WERI-Rb-1 (cell line): Measurements from ENCODE around the gene OLIG2.

Experiments used
- DNase-seq: peaks from one replicate; pipeline ENCODE4 v3.0.0-alpha.2; 2020
- H3K27ac ChIP-seq: fragments of 250-450 bp; sonication (Bioruptor Pico); 2 replicates; pipeline ENCODE4 v1.5.1; 2020; ENCODE audit warnings: mild to moderate bottlenecking, moderate library complexity
- H3K27me3 ChIP-seq: fragments of 250-450 bp; sonication (Bioruptor Pico); 2 replicates; pipeline ENCODE4 v1.5.1; 2021; ENCODE audit warnings: mild to moderate bottlenecking, low read depth, moderate library complexity; ENCODE audit not compliant: insufficient read depth, severe bottlenecking
- H3K36me3 ChIP-seq: fragments of 250-450 bp; sonication (Bioruptor Pico); 2 replicates; pipeline ENCODE4 v1.5.1; 2020; ENCODE audit warnings: mild to moderate bottlenecking, moderate library complexity
- H3K4me3 ChIP-seq: 2 replicates; pipeline ENCODE4 v1.5.1; 2011; ENCODE audit warnings: low read depth, mild to moderate bottlenecking, control low read depth, low read length
- H3K9me3 ChIP-seq: fragments of 250-450 bp; sonication (Bioruptor Pico); 2 replicates; pipeline ENCODE4 v1.5.1; 2021; ENCODE audit warnings: mild to moderate bottlenecking, moderate library complexity; ENCODE audit not compliant: severe bottlenecking
- CTCF ChIP-seq: IDR thresholded peaks from 2 replicates; pipeline ENCODE4 v1.5.1; 2011; ENCODE audit warnings: low read depth, mild to moderate bottlenecking, control low read depth, inconsistent platforms, low read length

OLIG2 gene

DNA sequence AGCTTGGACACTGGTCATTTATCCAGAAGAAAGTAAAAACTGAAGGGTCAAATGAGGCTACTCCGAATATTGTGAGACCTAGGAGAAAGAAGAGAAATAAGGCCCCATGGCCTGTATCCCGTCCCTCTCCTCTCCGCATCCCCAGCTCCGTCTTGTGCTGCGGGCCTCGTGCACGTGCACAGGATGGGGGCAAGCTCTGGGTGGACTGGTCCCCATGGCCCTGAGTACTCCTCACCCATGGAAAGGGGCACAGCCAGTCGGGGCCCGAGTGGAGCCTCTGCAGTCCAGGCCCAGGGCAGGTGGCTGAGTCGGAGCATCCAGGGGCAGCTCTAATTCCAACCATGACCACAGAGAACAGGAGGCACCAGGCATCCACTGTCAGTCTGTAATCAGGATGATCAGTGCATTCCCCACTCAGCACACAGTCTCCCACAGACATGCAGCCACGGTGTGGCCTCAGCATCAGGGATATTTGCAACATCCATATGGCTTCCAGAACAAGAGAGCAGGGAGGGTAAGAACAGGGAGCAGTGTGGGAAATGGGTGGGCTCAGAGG, 31.7 kb downstream of the OLIG2 start:
- H3K4me3 ChIP-seq: no peak overlapping the region
- no peak overlapping the region for H3K27ac ChIP-seq
- no peaks in the 10 kb centered on the region for H3K27me3 ChIP-seq
- no peaks in the 10 kb centered on the region for H3K36me3 ChIP-seq
- H3K9me3 ChIP-seq: no peaks in the 10 kb centered on the region
- no peak for TF ChIP-seq CTCF
- DNase-seq: no peak

GRCh38 chr21:33058527-33058926, 32.8 kb downstream of the OLIG2 start:
- DNase-seq: no peak
- no peak for TF ChIP-seq CTCF
- Histone ChIP-seq H3K9me3 (no peaks in the 10 kb centered on the region), H3K4me3 (no peak overlapping the region), H3K27ac (no peak overlapping the region), H3K36me3 (no peaks in the 10 kb centered on the region), H3K27me3 (no peaks in the 10 kb centered on the region)

DNA sequence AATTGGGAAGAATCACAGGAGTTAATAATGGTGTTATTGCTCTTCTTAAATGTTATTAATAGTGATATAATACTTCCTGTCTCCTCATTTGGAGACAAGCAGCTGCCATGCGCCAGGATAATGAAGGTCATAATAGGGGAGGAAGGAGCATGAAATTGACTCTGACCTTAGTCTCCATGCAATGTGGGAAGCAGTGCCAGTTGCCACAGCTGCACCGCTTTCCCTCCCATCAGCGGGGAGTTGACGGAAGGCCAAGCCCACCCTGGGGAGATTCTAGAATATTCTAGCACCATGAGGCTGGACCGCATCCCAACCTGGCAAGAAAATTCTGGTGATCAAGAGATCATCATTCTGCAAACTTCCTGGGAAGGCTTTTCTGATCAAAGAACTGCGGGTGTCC, 33.2 kb downstream of the OLIG2 start:
- DNase-seq: no peak
- TF ChIP-seq CTCF: no peak
- Histone ChIP-seq H3K9me3 (no peaks in the 10 kb centered on the region), H3K27ac (no peak overlapping the region), H3K27me3 (no peaks in the 10 kb centered on the region), H3K36me3 (no peaks in the 10 kb centered on the region), H3K4me3 (no peak overlapping the region)

DNA sequence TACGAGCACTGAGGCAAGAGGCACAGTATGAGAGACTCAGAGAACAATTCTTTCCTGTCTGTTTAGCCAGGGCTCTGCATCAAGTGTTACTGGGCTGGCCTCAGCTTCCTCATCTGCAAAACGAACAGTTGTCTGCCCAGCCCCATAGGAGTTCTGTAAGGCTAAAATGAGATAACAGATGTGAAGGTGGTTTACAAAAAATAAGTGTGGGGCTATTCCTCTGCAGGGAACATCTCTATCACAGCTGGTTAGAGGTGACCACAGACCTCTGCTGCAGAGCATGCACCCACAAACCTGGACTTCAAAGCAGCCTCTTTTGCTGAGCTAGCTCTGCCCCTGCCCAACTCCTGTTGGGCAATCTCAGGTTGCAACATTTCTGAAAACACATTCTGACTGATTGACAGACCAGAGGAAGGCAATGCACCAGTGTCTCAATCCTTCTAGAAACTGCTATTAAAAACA, 33.7 kb downstream of the OLIG2 start:
- H3K9me3 ChIP-seq: no peaks in the 10 kb centered on the region
- H3K36me3 ChIP-seq: no peaks in the 10 kb centered on the region
- H3K27ac ChIP-seq: no peak overlapping the region
- TF ChIP-seq CTCF: no peak
- H3K4me3 ChIP-seq: no peak overlapping the region
- H3K27me3 ChIP-seq: no peaks in the 10 kb centered on the region
- DNase-seq: no peak

DNA sequence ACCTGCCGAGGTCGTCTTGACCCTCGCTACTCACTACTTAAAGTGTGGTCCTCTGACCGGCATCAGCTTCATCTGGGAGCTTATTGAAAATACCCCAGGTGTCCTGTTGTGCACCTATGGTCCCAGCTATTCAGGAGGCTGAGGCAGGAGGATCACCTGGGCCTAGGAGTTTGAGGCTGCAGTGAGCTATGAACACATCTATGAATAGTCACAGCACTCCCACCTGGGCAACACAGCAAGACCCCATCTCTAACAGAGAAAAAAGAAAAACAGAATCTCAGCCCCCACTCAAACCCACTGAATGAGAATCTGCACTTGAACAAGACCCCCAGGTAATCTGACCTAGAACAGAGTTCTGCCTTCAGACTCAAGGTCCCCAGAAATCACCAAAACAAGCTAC, 35.5 kb downstream of the OLIG2 start:
- no peaks in the 10 kb centered on the region for H3K27me3 ChIP-seq
- no peak for DNase-seq
- H3K36me3 ChIP-seq: no peaks in the 10 kb centered on the region
- H3K4me3 ChIP-seq: no peak overlapping the region
- no peak overlapping the region for H3K27ac ChIP-seq
- H3K9me3 ChIP-seq: no peaks in the 10 kb centered on the region
- no peak for TF ChIP-seq CTCF

GRCh38 chr21:33063375-33063883, 37.7 kb downstream of the OLIG2 start:
- no peak for TF ChIP-seq CTCF
- no peak for DNase-seq
- no peak overlapping the region for H3K27ac ChIP-seq
- H3K36me3 ChIP-seq: no peaks in the 10 kb centered on the region
- H3K4me3 ChIP-seq: no peak overlapping the region
- H3K9me3 ChIP-seq: no peaks in the 10 kb centered on the region
- peaks cover 5% of the 10 kb centered on the region for H3K27me3 ChIP-seq
